Common myeloid progenitor, CD34-positive (primary cell): ENCODE data around the gene ALOX12.
A peak's percentile ranks its signal among the peaks of the same experiment; 100 is the strongest.

Experiments
- CTCF ChIA-PET: fragments of 350-600 bp; sonication (Branson Sonifier 250); formaldehyde crosslinking; loops from one replicate; lab custom pipeline; 2021; ENCODE audit warnings: antibody characterized with exemption; lab: Charles Lee
- POLR2A ChIA-PET: fragments of 350-600 bp; sonication (Branson Sonifier 250); formaldehyde crosslinking; loops from one replicate; lab custom pipeline; 2021; ENCODE audit warnings: antibody characterized with exemption; lab: Charles Lee
- DNase-seq, 3 donors: peaks; one replicate each; pipeline versions ENCODE4 v3.0.0 to v3.0.0-alpha.2; 2013
- H3K27ac ChIP-seq, 2 experiments: 1 replicate in 1 of 2; 2 replicates in 1 of 2; pipeline ENCODE4 v1.7.0; 2013; ENCODE audit warnings: inconsistent platforms in 2 of 2, low read length in 2 of 2, mild to moderate bottlenecking in 2 of 2, low read depth in 1 of 2, moderate library complexity in 1 of 2; ENCODE audit not compliant: severe bottlenecking in 2 of 2, insufficient read depth in 1 of 2, poor library complexity in 1 of 2
- H3K27me3 ChIP-seq, 5 experiments: replicated peaks in 2 of 5; 1 replicate in 3 of 5; 2 replicates in 2 of 5; pipeline versions ENCODE4 v1.6.1 to v1.7.0; 2013; ENCODE audit warnings: low read length in 4 of 5, mild to moderate bottlenecking in 2 of 5, moderate library complexity in 2 of 5, inconsistent platforms in 1 of 5; ENCODE audit not compliant: insufficient read depth in 5 of 5, control insufficient read depth in 4 of 5
- H3K36me3 ChIP-seq, 4 experiments: 1 replicate in 2 of 4; 2 replicates in 2 of 4; pipeline versions ENCODE4 v1.6.1 to v1.7.0; 2013; ENCODE audit warnings: low read length in 3 of 4, control low read depth in 1 of 4, mild to moderate bottlenecking in 1 of 4; ENCODE audit not compliant: control insufficient read depth in 4 of 4, insufficient read depth in 4 of 4
- H3K4me1 ChIP-seq, 4 experiments: 1 replicate in 3 of 4; 2 replicates in 1 of 4; pipeline versions ENCODE4 v1.6.1 to v1.7.1; 2013; ENCODE audit warnings: low read length in 3 of 4, mild to moderate bottlenecking in 3 of 4, control low read depth in 1 of 4, inconsistent platforms in 1 of 4, moderate library complexity in 1 of 4; ENCODE audit not compliant: control insufficient read depth in 4 of 4, insufficient read depth in 4 of 4; ENCODE audit errors: control extremely low read depth in 1 of 4
- H3K4me3 ChIP-seq, 7 experiments: 1 replicate in 4 of 7; 2 replicates in 3 of 7; pipeline versions ENCODE4 v1.5.1 to v1.7.0; 2013; ENCODE audit warnings: mild to moderate bottlenecking in 7 of 7, low read length in 6 of 7, moderate library complexity in 6 of 7, inconsistent platforms in 2 of 7, low read depth in 2 of 7, control low read depth in 1 of 7; ENCODE audit not compliant: insufficient read depth in 4 of 7, control insufficient read depth in 1 of 7; ENCODE audit errors: extremely low read depth in 1 of 7
- H3K9me3 ChIP-seq, 5 experiments: 1 replicate in 4 of 5; 2 replicates in 1 of 5; pipeline versions ENCODE4 v1.6.1 to v1.7.1; 2013; ENCODE audit warnings: low read length in 4 of 5, mild to moderate bottlenecking in 2 of 5, inconsistent platforms in 1 of 5, low read depth in 1 of 5, moderate library complexity in 1 of 5; ENCODE audit not compliant: control insufficient read depth in 4 of 5, insufficient read depth in 2 of 5; ENCODE audit errors: control extremely low read depth in 1 of 5
- WGBS: methylation state at CpG from one replicate; pipeline ENCODE4 v1.1.5; 2013; ENCODE audit not compliant: insufficient coverage; 5-methylcytosine and 5-hydroxymethylcytosine counted together

Gene ALOX12

GRCh38 chr17:7016886-7017826 lies 21.3 kb downstream of the ALOX12 start:
- Histone ChIP-seq H3K36me3 (peaks cover 0 to 12% (median 5%) of the 10 kb centered on the region in 4 experiments), H3K27me3 (no peaks in the 10 kb centered on the region), H3K9me3 (no peaks in the 10 kb centered on the region), H3K4me1 (peaks cover 12 to 76% (median 62%) of the 10 kb centered on the region in 4 experiments), H3K4me3 (peak overlapping the region in 1 of 7 experiments; percentile 12), H3K27ac (peak overlapping the region in 1 of 2 experiments; percentile 5)
- POLR2A ChIA-PET = no interaction called here
- CTCF ChIA-PET = interaction anchor here (0.7 to 8.8 kb wide), 8 partner anchors 10 to 355 kb away, joined by 3 to 76 read pairs (median 3); no protein-coding TSS in a partner anchor
- WGBS = 90% methylated on average over 12 of the region's 20 CpGs
- DNase-seq = no peak

- H3K4me1 ChIP-seq = peaks cover 12 to 81% (median 67%) of the 10 kb centered on the region in 4 experiments
Measured at GRCh38 chr17:7017827-7018200, 22.0 kb downstream of the ALOX12 start.

GRCh38 chr17:7018331-7018964 lies 22.6 kb downstream of the ALOX12 start:
- H3K27ac ChIP-seq = no peak overlapping the region
- peak overlapping the region in 1 of 7 experiments; percentile 23 for H3K4me3 ChIP-seq
- H3K9me3 ChIP-seq = no peaks in the 10 kb centered on the region
- POLR2A ChIA-PET = interaction anchor here (0.6 kb wide), 1 partner anchor 200 kb away, joined by 3 read pairs; no protein-coding TSS in a partner anchor
- peaks cover 13 to 82% (median 68%) of the 10 kb centered on the region in 4 experiments for H3K4me1 ChIP-seq
- peaks cover 0 to 3% (median 0%) of the 10 kb centered on the region in 5 experiments for H3K27me3 ChIP-seq
- CTCF ChIA-PET = interaction anchor here (8.8 kb wide), 1 partner anchor 13 kb away, joined by 76 read pairs; no protein-coding TSS in a partner anchor
- DNase-seq = no peak
- 96% methylated on average over 6 of the region's 10 CpGs for WGBS
- peaks cover 0 to 12% (median 5%) of the 10 kb centered on the region in 4 experiments for H3K36me3 ChIP-seq

More at GRCh38 chr17:7017827-7018200, 22.0 kb downstream of the ALOX12 start:
- Histone ChIP-seq H3K27ac (peak overlapping the region in 1 of 2 experiments; percentile 5), H3K36me3 (peaks cover 0 to 12% (median 5%) of the 10 kb centered on the region in 4 experiments), H3K27me3 (no peaks in the 10 kb centered on the region), H3K4me3 (peak overlapping the region in 2 of 7 experiments; percentile 12 to 23), H3K9me3 (no peaks in the 10 kb centered on the region)
- ChIA-PET POLR2A (no interaction called here), CTCF (interaction anchor here (8.8 kb wide), 1 partner anchor 12 kb away, joined by 76 read pairs; no protein-coding TSS in a partner anchor)
- DNase-seq = peak in 2 of 3 donors; percentile 62 to 68
- WGBS = 37% methylated on average over 8 of the region's 12 CpGs

- H3K4me1 ChIP-seq = peaks cover 9 to 79% (median 63%) of the 10 kb centered on the region in 4 experiments
- H3K27ac ChIP-seq = no peak overlapping the region
- ChIA-PET POLR2A (no interaction called here), CTCF (interaction anchor here (0.7 to 8.8 kb wide), 3 partner anchors 14 to 108 kb away, joined by 3 to 76 read pairs (median 9); partner anchors contain the start of gene SLC16A11)
- H3K9me3 ChIP-seq = no peaks in the 10 kb centered on the region
- H3K4me3 ChIP-seq = no peak overlapping the region
- no peak for DNase-seq
- peaks cover 0 to 12% (median 5%) of the 10 kb centered on the region in 4 experiments for H3K36me3 ChIP-seq
- 76% methylated on average over 6 of the region's 10 CpGs for WGBS
- peaks cover 0 to 3% (median 0%) of the 10 kb centered on the region in 5 experiments for H3K27me3 ChIP-seq
Measured at GRCh38 chr17:7019367-7019766, 23.5 kb downstream of the ALOX12 start.

GRCh38 chr17:7019839-7020519 lies 24.1 kb downstream of the ALOX12 start:
- H3K27me3 ChIP-seq = peaks cover 0 to 3% (median 0%) of the 10 kb centered on the region in 5 experiments
- H3K36me3 ChIP-seq = peaks cover 0 to 12% (median 5%) of the 10 kb centered on the region in 4 experiments
- peak overlapping the region in 1 of 7 experiments; percentile 19 for H3K4me3 ChIP-seq
- H3K27ac ChIP-seq = no peak overlapping the region
- DNase-seq = no peak
- WGBS = 50% methylated on average over 8 of the region's 16 CpGs
- ChIA-PET POLR2A (interaction anchor here (3.3 kb wide), 1 partner anchor 16 kb away, joined by 17 read pairs; the partner anchor contains the start of gene SLC16A13), CTCF (interaction anchor here (0.7 to 8.8 kb wide), 5 partner anchors 14 to 109 kb away, joined by 3 to 76 read pairs (median 9); partner anchors contain the start of genes SLC16A11 and SLC16A13)
- H3K9me3 ChIP-seq = no peaks in the 10 kb centered on the region
- H3K4me1 ChIP-seq = peaks cover 9 to 79% (median 62%) of the 10 kb centered on the region in 4 experiments
